OCI-LY3 (cell line): Measurements from ENCODE around the gene IL3.
A peak's percentile ranks its signal among the peaks of the same experiment; 100 is the strongest.

ENCODE experiments used
- H2AFZ ChIP-seq: fragments of 200-600, 300-600 bp; shearing (Covaris generic); 2 replicates; pipeline ENCODE4 v1.6.0; 2014; ENCODE audit warnings: antibody characterized with exemption, low read depth, low read length
- H3K27ac ChIP-seq: fragments of 200-600, 300-600 bp; sonication (generic); 2 replicates; pipeline ENCODE4 v1.5.1; 2014; ENCODE audit warnings: mild to moderate bottlenecking, low read length, moderate library complexity, mixed read lengths
- H3K27me3 ChIP-seq: fragments of 200-600, 300-600 bp; sonication (generic); 2 replicates; pipeline ENCODE4 v1.6.1; 2014; ENCODE audit warnings: low read depth, low read length, mixed read lengths
- H3K36me3 ChIP-seq: fragments of 200-600, 300-600 bp; sonication (generic); replicated peaks from 2 replicates; pipeline ENCODE3; 2014; ENCODE audit warnings: low read depth, low read length, mixed read lengths
- H3K4me1 ChIP-seq: fragments of 300-600, 200-600 bp; sonication (generic); 2 replicates; pipeline ENCODE4 v1.6.1; 2014; ENCODE audit warnings: low read length, mixed read lengths
- H3K4me2 ChIP-seq: fragments of 200-600, 300-600 bp; sonication (generic); 2 replicates; pipeline ENCODE4 v1.6.1; 2014; ENCODE audit warnings: low read length, mixed read lengths
- H3K4me3 ChIP-seq: fragments of 300-600, 200-600 bp; sonication (generic); 2 replicates; pipeline ENCODE4 v1.5.1; 2014; ENCODE audit warnings: antibody characterized with exemption, mild to moderate bottlenecking, low read length, moderate library complexity
- H3K79me2 ChIP-seq: fragments of 300-600, 200-600 bp; shearing (Covaris generic); 2 replicates; pipeline ENCODE4 v1.6.1; 2014; ENCODE audit warnings: mild to moderate bottlenecking, low read length, mixed read lengths
- H3K9ac ChIP-seq: fragments of 300-600, 200-600 bp; shearing (Covaris generic); 2 replicates; pipeline ENCODE4 v1.6.0; 2014; ENCODE audit warnings: mild to moderate bottlenecking, low read length, moderate library complexity
- H3K9me3 ChIP-seq: fragments of 200-600, 300-600 bp; shearing (Covaris generic); 2 replicates; pipeline ENCODE4 v1.6.1; 2014; ENCODE audit warnings: low read length, mixed read lengths; ENCODE audit not compliant: insufficient read depth
- H4K20me1 ChIP-seq: fragments of 200-600, 300-600 bp; sonication (generic); 2 replicates; pipeline ENCODE4 v1.6.1; 2016; ENCODE audit warnings: low read length, mixed read lengths; ENCODE audit not compliant: insufficient read depth
- CTCF ChIP-seq: fragments of 200-600, 300-600 bp; sonication (generic); IDR thresholded peaks from 2 replicates; pipeline ENCODE4 v1.5.1; 2014; ENCODE audit warnings: antibody characterized with exemption, low read length, low read depth
- EZH2phosphoT487 ChIP-seq: fragments of 200-600 bp; shearing (Covaris generic); IDR thresholded peaks from 2 replicates; pipeline ENCODE4 v1.6.1; 2018; ENCODE audit warnings: antibody characterized with exemption, mixed run types, low read depth

The IL3 gene

DNA sequence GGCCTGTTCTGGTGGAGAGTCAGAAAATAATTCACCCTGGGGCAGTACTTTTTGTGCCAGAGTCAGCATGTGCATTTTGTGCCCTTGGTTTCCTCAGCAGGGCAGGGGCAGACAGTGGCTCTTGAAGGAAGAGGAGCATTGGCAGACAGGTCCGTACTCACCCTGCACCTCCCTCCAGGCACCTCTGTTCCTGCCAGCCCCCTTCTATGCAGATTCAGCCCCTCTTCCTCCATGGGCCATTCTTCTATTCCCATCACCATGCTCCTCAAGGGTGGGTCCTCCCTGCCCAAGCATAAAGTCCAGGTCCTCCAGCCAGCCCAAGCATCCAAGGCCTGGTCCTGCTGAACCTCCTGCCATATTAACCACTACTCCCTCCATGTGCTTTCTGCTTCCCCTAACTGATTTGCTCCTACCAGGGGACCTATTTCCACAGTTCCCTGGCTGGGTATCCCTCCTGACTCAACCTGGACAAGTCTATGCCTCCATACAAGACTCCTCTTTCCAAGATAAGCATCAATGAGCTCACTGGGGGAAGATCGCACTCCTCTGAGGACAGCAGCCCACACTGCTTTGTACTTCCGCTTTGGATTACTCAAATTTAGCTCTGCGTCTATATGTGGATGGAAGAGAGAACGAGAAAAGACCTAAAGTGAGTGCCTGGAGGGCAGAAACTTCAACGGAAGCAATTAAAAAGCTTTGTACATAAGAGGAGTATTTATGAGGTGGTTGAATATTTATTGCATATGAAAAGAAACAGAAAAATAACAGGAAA lies 39.7 kb upstream of the IL3 start:
- no peaks in the 10 kb centered on the region for H3K79me2 ChIP-seq
- no peaks in the 10 kb centered on the region for H3K9me3 ChIP-seq
- H2AFZ ChIP-seq = no peak overlapping the region
- peaks cover 79% of the 10 kb centered on the region for H3K27me3 ChIP-seq
- peak overlapping the region; percentile 48 for H3K4me2 ChIP-seq
- H3K36me3 ChIP-seq = no peaks in the 10 kb centered on the region
- peaks cover 12% of the 10 kb centered on the region for H4K20me1 ChIP-seq
- H3K4me1 ChIP-seq = peaks cover 33% of the 10 kb centered on the region
- H3K9ac ChIP-seq = no peak overlapping the region
- H3K27ac ChIP-seq = no peak overlapping the region
- peak overlapping the region; percentile 30 for H3K4me3 ChIP-seq
- TF ChIP-seq CTCF = no peak
- no peak for TF ChIP-seq EZH2phosphoT487

DNA sequence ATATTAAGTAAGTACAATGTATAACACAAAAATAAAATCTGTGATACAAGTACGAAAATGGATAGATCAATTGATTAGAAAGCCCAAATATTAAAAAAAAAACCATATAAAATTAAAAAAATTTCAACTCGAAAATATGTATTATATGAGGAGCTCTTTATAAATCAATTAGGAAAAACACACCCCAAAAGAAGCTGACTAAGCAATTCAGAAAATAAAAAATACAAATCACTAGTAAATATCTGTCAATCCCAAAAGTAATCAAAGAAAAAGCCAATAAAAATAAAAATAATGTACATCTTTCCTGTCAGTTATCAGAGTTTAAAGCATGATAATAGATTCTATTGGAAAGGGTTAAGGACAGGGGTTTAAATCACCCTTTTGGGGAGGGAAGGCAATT lies 38.8 kb upstream of the IL3 start:
- H3K4me3 ChIP-seq = no peak overlapping the region
- no peaks in the 10 kb centered on the region for H3K79me2 ChIP-seq
- peaks cover 70% of the 10 kb centered on the region for H3K27me3 ChIP-seq
- H2AFZ ChIP-seq = no peak overlapping the region
- no peaks in the 10 kb centered on the region for H3K36me3 ChIP-seq
- peaks cover 11% of the 10 kb centered on the region for H4K20me1 ChIP-seq
- no peak overlapping the region for H3K27ac ChIP-seq
- H3K9ac ChIP-seq = no peak overlapping the region
- H3K4me1 ChIP-seq = peaks cover 33% of the 10 kb centered on the region
- no peak for TF ChIP-seq CTCF
- TF ChIP-seq EZH2phosphoT487 = no peak
- no peak overlapping the region for H3K4me2 ChIP-seq
- H3K9me3 ChIP-seq = no peaks in the 10 kb centered on the region

GRCh38 chr5:132022737-132023136 lies 37.7 kb upstream of the IL3 start:
- H3K27ac ChIP-seq = no peak overlapping the region
- H3K27me3 ChIP-seq = peaks cover 60% of the 10 kb centered on the region
- no peaks in the 10 kb centered on the region for H3K79me2 ChIP-seq
- no peaks in the 10 kb centered on the region for H3K36me3 ChIP-seq
- peaks cover 32% of the 10 kb centered on the region for H3K4me1 ChIP-seq
- TF ChIP-seq CTCF (no peak), EZH2phosphoT487 (no peak)
- H3K4me2 ChIP-seq = no peak overlapping the region
- H3K9me3 ChIP-seq = no peaks in the 10 kb centered on the region
- peaks cover 7% of the 10 kb centered on the region for H4K20me1 ChIP-seq
- H3K4me3 ChIP-seq = no peak overlapping the region
- no peak overlapping the region for H2AFZ ChIP-seq
- no peak overlapping the region for H3K9ac ChIP-seq

- Histone ChIP-seq H3K79me2 (no peaks in the 10 kb centered on the region), H3K4me2 (no peak overlapping the region), H3K9me3 (no peaks in the 10 kb centered on the region), H4K20me1 (peaks cover 7% of the 10 kb centered on the region; the same call in 1 of the 2 replicates), H3K4me3 (no peak overlapping the region), H2AFZ (no peak overlapping the region), H3K36me3 (no peaks in the 10 kb centered on the region), H3K27me3 (peaks cover 59% of the 10 kb centered on the region), H3K4me1 (peaks cover 28% of the 10 kb centered on the region), H3K9ac (no peak overlapping the region), H3K27ac (no peak overlapping the region)
- TF ChIP-seq EZH2phosphoT487 (no peak), CTCF (no peak)
Observed at GRCh38 chr5:132023258-132024116, 37.0 kb upstream of the IL3 start.
